Stimulated activated CD8-positive, alpha-beta memory T cell treated with anti-CD3 and anti-CD28 coated beads, Interleukin-2, amount 100 ng/mL, for 1 hour (primary cell): Measurements from ENCODE around the gene FBXW7.
A peak's percentile ranks its signal among the peaks of the same experiment; 100 is the strongest.
"Not testable (repeated sequence)": the region's sequence is repeated elsewhere in the genome, so short reads cannot be mapped to it uniquely, and the experiment has no call there.

Experiments
- DNase-seq, 2 donors: peaks; one replicate each; pipeline ENCODE4 v3.0.0-alpha.2; 2020; ENCODE audit warnings: low read depth in 2 of 2

The FBXW7 gene

GRCh38 chr4:152545088-152545487 is 9.2 kb upstream of the FBXW7 start:
- DNase-seq: no peak

- not testable (repeated sequence) for DNase-seq
Observed at GRCh38 chr4:152544533-152544932, 8.6 kb upstream of the FBXW7 start.

GRCh38 chr4:152540941-152541340 is 5.0 kb upstream of the FBXW7 start:
- no peak for DNase-seq

DNA sequence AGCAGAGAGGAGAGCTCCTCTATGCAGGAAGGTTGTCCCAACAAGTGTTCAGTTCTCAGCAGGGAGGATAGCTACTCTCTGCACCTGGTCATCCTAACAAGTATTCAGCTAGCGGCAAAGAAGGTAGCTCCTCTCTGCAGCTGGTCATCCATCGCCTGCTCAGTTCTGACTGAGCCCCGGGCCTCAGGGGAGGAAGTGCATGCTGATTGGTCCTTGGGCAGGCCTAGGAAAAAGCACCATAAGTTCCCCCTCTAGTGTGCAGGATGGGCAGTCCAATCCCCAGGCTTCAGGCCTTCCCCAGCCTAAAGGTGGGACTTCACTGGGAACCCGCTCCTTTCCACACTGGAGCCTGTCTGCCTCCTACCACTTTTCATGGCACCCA is 4.4 kb upstream of the FBXW7 start:
- DNase-seq: no peak

GRCh38 chr4:152539556-152540292 is 3.8 kb upstream of the FBXW7 start:
- DNase-seq: no peak

DNA sequence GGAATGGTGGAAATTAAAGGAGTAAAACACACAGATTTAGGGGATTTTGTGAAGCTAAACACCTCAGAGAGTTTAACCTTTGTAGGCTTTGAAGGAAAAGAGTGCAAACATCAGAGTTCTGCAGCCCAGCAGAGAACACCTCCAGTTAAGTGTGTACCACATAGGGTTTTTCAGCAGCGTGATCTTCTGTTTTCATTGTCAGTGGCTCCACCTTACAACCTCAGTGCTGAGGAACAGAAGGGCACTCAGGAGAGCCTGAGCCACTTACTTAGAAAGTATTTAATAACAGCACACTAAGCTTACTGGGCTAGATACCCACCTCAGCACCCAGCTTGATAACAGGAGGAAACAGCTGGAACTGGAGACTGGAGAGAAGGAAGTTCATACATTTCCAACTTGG is 2.0 kb upstream of the FBXW7 start:
- no peak for DNase-seq

DNA sequence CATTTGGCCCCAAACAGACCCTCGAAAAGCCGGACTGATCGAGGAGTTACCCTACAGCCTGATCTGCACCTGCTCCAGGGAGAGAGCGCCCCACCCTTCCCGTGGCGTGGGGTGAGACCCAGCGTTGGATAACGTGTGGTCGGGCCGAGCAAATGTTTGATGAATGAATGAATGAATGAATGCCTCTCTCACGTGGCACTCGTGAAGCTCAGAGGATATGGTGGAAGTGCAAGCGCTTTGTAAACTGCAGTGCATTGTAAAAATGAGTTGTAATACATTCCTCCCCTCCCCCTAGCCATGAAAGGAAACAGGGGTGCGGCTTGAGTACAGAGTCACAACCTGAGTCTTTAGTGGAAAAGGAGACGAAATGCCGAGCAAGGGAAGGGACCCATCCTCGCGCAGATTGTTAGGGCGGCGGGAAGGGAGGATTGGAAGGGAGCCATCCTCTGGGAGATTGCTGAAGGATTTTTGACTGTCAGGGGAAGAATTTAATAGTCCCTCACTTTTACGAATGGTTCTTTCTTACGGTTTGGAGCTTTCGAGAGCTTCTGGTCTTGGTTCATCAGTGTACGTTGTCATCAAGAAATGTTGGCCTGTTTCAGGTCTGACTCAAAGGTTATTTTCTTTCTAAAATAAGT is 772 bp upstream of the FBXW7 start:
- peak in 1 of 2 donors; percentile 25 for DNase-seq

DNA sequence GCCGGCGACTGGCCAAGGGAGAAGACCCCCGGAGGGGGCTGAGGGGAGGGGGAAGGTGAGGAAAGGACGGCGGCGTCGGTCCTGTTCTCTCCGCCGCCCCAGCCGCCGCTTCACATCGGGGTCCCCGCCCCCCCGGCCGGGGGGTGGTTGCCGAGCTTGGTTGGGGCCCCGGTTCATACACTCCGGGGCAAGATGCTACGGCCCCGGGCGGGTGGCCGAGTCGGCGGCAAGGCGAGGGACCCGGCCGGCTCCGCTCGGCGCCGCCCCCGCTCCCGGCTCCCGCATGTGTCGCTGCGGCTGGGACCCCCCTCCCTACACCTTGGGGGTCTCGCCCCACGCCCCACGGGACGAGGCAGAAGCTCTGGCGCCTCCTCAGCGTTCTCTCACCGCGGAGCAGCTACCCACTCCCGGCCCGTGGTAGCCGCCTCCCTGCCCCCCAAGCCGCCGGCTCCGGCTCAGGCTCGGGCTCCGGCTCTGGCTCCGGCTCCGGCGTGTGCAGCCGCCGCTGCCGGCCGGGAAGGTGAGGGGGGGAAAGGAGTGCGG is 461 bp downstream of the FBXW7 start:
- no peak for DNase-seq

GRCh38 chr4:152534541-152535359 is 1.1 kb downstream of the FBXW7 start:
- DNase-seq: no peak

DNA sequence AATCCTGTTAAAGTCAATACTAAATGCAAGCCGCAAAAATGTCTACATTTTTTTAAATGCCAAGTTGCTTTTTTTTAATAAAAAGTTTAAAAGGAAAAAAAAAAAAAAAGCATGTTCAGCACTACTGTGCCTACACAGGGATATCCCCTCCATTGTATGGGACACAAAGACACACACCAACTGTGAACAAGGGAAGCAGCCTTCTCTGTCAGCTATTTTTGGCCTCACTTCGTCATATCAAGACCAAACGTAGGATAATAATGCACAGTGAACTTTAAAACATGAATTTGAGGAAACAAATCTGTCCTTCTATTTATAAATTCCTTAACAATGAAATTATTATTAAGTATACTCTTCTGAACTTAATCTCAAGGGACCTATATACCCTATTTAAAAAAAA is 4.4 kb downstream of the FBXW7 start:
- DNase-seq: no peak

- DNase-seq: no peak
Observed at GRCh38 chr4:152530600-152530999, 5.3 kb downstream of the FBXW7 start.

- no peak for DNase-seq
Observed at GRCh38 chr4:152529880-152530279, 6.0 kb downstream of the FBXW7 start.

DNA sequence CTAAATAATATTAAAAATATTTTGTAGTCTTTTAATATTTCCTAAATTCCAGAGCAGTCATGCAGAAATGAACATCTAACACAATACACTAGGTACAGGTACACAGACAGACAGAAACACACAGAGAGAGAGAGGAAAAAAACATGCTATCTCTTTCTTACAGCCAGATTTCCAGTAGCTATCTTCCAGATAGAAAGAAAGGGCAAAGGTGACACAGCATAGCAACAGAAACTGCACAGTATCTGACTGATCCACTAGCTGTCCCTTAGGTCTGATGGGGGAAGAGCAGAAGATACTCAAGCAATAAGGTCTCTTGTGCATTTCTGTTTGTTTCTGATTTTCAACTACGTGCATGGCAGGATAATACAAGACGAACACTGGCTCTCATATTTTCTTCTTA is 7.8 kb downstream of the FBXW7 start:
- DNase-seq: no peak

- no peak for DNase-seq
Observed at GRCh38 chr4:152525878-152526277, 10.0 kb downstream of the FBXW7 start.

DNA sequence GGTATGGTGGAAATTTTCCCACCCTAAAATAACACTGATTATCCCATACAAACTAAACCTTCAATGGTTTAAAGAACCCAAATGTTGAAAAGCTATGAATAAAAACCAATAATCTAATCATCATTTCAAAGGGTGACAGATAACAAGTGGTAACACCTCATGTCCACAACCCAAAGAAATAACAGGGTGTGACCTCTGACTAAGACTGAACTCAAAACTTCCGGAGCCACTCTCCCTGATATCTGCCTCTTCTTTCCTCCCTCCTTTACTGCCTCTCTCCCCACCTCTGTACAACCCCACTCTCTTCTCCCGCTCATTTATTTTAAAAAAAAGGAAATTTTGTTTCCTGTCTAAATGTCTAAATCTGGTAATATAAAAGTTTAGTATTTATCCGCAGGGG is 11.5 kb downstream of the FBXW7 start:
- no peak for DNase-seq

- DNase-seq: no peak
Observed at GRCh38 chr4:152523731-152524130, 12.2 kb downstream of the FBXW7 start.

DNA sequence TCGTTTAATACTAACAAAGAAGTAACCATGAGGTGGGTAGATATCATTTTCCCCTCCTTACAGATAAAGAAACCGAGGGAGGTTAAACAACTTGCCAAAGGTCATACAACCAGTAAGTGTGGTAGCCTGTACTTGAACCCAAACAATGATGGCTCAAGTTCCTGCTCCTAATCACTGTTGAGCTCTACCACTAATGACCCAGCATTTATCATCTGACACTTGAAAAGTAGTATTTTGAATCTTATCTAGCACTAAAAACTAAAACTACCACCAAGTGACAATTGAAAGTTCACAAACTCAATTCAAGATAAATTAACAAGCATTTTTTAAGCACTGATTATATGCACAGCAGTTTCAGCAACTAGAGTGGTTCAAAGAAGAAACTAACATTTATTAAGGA is 13.1 kb downstream of the FBXW7 start:
- no peak for DNase-seq

GRCh38 chr4:152522245-152522644 is 13.6 kb downstream of the FBXW7 start:
- DNase-seq: no peak

DNA sequence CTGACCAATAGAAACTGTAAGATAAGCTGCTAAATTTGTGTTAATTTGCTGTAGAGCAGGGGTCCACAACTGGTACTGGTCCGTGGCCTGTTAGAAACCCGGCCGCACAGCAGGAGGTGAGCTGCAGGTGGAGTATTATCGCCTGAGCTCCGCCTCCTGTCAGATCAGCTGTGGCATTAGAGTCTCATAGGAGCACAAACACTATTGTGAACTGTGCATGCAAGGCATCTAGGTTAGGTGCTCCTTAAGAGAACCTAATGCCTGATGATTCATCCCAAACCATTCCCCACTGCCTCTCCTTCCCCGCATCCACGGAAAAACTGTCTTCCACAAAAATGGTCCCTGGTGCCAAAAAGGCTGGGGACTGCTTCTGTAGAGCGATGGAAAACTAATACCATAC is 19.7 kb downstream of the FBXW7 start:
- no peak for DNase-seq

DNA sequence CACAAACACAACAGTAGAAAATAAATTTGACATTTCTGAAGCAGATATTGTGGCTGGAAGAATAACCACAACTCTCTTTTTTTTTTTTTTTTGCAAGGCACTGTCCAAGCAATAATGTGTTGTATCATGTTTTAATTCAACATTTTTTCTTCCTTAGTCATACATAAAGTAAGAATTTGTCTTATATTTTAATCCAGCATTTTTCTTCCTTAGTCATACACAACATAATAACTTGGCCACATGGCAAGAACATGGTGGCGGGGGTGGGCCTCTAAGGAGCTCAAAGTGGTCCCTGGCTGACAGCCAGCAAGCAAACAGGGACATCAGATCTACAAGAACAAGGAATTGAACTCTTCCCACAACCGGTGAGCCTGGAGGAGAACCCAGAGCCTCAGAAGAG is 20.2 kb downstream of the FBXW7 start:
- no peak for DNase-seq

DNA sequence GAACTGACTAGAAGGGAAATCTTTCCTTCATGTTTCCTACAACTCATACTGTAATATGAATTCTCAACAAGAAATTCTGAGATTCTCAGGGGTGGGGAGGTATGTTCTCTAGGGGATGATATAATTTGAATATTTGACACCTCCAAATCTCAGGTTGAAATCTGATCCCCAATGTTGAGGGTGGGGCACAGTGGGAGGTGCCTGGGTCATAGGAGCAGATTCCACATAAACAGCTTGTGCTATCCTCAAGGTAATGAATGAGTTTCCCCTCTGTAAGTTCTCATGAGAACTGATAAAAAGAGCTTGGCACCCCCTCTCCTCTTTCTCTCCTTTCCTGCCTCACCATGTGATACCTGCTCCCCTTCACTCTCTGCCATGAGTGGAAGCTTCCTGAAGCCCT is 21.5 kb downstream of the FBXW7 start:
- no peak for DNase-seq

GRCh38 chr4:152513078-152513477 is 22.8 kb downstream of the FBXW7 start:
- no peak for DNase-seq

GRCh38 chr4:152512483-152512882 is 23.4 kb downstream of the FBXW7 start:
- no peak for DNase-seq
